Mucosa of rectum (tissue), 2 donors: ENCODE results near the gene MAK.
A peak's percentile ranks its signal among the peaks of the same experiment; 100 is the strongest.
"Not testable (repeated sequence)": the region's sequence is repeated elsewhere in the genome, so short reads cannot be mapped to it uniquely, and the experiment has no call there.

ENCODE experiments used
- H3K27ac ChIP-seq, 2 donors: one replicate each; pipeline ENCODE4 v1.7.0; 2013; ENCODE audit warnings: inconsistent platforms in 2 of 2, low read depth in 2 of 2, low read length in 2 of 2
- H3K27me3 ChIP-seq, 2 donors: one replicate each; pipeline ENCODE4 v1.7.0; 2013; ENCODE audit warnings: low read length in 2 of 2; ENCODE audit not compliant: control insufficient read depth in 2 of 2, insufficient read depth in 2 of 2
- H3K36me3 ChIP-seq, 2 donors: one replicate each; pipeline ENCODE4 v1.7.0; 2013; ENCODE audit warnings: low read length in 2 of 2; ENCODE audit not compliant: control insufficient read depth in 2 of 2, insufficient read depth in 2 of 2
- H3K4me1 ChIP-seq, 2 donors: one replicate each; pipeline ENCODE4 v1.7.0; 2013; ENCODE audit warnings: low read length in 2 of 2, mild to moderate bottlenecking in 1 of 2; ENCODE audit not compliant: control insufficient read depth in 2 of 2, insufficient read depth in 2 of 2
- H3K4me3 ChIP-seq, 2 donors: one replicate each; pipeline ENCODE4 v1.7.0; 2013; ENCODE audit warnings: low read length in 2 of 2
- H3K9ac ChIP-seq, 2 donors: one replicate each; pipeline ENCODE4 v1.7.0; 2013; ENCODE audit warnings: low read length in 2 of 2, low read depth in 1 of 2, mild to moderate bottlenecking in 1 of 2
- H3K9me3 ChIP-seq, 2 donors: one replicate each; pipeline ENCODE4 v1.7.0; 2013; ENCODE audit warnings: low read length in 2 of 2; ENCODE audit not compliant: control insufficient read depth in 2 of 2
- donor health status: healthy.
- donor health status: Normal muscosa, but diverticular disease.

Gene MAK, protein sequence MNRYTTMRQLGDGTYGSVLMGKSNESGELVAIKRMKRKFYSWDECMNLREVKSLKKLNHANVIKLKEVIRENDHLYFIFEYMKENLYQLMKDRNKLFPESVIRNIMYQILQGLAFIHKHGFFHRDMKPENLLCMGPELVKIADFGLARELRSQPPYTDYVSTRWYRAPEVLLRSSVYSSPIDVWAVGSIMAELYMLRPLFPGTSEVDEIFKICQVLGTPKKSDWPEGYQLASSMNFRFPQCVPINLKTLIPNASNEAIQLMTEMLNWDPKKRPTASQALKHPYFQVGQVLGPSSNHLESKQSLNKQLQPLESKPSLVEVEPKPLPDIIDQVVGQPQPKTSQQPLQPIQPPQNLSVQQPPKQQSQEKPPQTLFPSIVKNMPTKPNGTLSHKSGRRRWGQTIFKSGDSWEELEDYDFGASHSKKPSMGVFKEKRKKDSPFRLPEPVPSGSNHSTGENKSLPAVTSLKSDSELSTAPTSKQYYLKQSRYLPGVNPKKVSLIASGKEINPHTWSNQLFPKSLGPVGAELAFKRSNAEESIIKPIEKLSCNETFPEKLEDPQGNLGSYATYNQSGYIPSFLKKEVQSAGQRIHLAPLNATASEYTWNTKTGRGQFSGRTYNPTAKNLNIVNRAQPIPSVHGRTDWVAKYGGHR

DNA sequence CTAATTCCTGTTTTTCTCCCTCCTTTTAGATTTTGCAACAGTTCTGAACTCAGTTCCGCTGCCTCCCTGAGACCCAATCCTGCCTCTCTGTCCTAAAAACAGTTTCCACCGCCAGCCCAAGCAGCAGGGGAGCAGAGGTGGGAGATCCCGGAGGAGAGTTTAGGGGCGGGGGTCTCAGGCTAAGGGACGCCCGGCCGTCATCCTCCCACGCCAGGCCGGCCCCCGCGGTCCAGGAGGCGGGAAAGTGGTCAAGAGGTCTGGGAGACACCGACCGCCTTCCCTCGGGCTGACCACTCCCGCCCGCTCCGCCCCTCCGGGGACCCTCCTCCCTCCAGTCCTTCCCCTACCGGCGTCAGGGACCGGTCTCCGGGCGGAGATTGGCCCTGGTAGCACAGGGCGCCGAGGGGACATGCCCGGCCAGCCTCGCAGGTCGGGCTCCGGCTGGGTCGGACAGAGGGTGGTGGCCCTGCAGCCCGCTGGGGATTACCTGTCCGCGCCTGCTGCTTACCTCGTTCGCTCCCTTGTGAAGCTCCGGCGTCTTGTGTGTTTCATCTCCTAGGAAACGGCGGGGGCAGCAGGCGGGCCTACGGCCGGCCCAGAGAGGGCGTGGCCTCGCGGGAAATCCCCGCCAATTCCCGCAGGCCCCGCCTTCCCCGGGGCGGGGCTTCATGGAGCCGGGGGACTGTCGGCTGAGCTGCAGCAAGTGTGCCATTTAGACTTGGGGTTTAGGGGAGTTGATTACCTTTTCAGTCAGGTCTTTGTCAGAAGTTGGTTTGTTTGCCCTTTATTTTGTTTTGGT lies at the start of gene MAK:
MAK (minus strand) TSS at position 545 of the 799 bp plus-strand sequence. CDS start 7,891 bp downstream, outside the sequence.
- peaks cover 16 to 25% of the 10 kb centered on the region in 2 donors for H3K27me3 ChIP-seq
- H3K36me3 ChIP-seq: no peaks in the 10 kb centered on the region
- peak within 1 kb of the TSS; percentile 41 to 63 for H3K9ac ChIP-seq
- H3K27ac ChIP-seq: no peak within 1 kb of the TSS
- H3K4me3 ChIP-seq: peak within 1 kb of the TSS; percentile 72 to 78
- no peaks in the 10 kb centered on the region for H3K9me3 ChIP-seq
- peaks cover 6 to 7% of the 10 kb centered on the region in 2 donors for H3K4me1 ChIP-seq

DNA sequence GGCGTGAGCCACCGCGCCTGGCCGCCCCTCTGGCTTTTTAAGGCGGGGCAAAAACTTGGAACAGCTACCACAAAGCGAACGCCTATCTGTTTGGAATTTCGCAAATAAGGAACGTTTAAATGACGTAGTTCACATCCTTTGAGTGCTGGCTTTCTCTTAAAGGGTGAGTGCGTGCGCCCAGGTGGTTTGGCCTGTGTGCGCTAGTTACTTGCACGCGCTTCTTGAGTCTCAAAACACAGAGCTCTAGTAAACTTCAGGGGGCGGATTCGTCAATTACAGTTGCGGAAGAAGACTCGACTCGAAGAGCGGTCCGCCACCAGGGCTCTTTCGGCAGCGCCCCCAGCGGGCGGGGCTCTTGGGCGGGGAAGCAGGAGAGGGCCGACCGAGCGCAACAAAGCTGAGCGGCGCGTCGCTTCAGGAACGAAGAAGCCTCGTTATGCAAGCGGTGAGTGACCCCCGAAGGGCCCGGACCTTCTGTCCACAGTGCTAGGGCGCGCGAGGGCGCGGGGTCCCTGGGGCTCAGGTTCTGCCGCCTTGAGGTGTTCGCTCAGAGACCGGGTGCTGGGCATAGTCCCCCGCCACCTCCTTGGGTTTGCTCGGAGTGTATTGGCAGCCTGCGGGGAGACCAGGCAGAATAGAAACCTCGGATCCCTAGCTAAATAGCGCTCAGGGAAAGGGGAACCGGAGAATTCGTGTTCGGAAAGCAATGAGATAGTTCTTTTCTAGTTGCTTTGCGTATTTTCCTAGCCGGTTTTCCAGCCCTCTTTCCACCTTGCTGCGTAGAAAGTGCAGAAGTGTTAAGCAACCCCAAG lies 48.6 kb upstream of the MAK start, which contains the start of gene SYCP2L:
SYCP2L (plus strand) TSS at position 362 of the 812 bp plus-strand sequence; CDS start at position 437, 75 bp downstream.
- Histone ChIP-seq H3K9me3 (no peaks in the 10 kb centered on the region), H3K9ac (no peak within 1 kb of the TSS), H3K4me3 (peak within 1 kb of the TSS in 1 of 2 donors; percentile 59), H3K36me3 (no peaks in the 10 kb centered on the region), H3K27me3 (peaks cover 34 to 36% of the 10 kb centered on the region in 2 donors), H3K27ac (no peak within 1 kb of the TSS), H3K4me1 (peaks cover 0 to 5% of the 10 kb centered on the region in 2 donors)

DNA sequence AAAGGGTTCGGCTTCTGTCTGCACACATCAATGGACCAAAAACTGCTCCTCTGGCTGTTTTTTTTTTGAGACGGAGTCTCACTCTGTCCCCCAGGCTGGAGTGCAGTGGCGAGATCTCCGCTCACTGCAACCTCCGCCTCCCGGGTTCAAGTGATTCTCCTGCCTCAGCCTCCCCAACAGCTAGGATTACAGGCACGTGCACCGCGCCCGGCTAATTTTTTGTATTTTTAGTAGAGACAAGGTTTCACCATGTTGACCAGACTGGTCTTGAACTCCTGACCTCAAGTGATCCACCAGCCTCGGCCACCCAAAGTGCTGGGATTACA lies 48.0 kb upstream of the MAK start:
- H3K27me3 ChIP-seq: peaks cover 34 to 40% of the 10 kb centered on the region in 2 donors
- not testable (repeated sequence) for H3K4me1 ChIP-seq, H3K9ac ChIP-seq, H3K9me3 ChIP-seq, H3K27ac ChIP-seq, H3K36me3 ChIP-seq
- H3K4me3 ChIP-seq: peak overlapping the region in 1 of 2 donors; percentile 59

DNA sequence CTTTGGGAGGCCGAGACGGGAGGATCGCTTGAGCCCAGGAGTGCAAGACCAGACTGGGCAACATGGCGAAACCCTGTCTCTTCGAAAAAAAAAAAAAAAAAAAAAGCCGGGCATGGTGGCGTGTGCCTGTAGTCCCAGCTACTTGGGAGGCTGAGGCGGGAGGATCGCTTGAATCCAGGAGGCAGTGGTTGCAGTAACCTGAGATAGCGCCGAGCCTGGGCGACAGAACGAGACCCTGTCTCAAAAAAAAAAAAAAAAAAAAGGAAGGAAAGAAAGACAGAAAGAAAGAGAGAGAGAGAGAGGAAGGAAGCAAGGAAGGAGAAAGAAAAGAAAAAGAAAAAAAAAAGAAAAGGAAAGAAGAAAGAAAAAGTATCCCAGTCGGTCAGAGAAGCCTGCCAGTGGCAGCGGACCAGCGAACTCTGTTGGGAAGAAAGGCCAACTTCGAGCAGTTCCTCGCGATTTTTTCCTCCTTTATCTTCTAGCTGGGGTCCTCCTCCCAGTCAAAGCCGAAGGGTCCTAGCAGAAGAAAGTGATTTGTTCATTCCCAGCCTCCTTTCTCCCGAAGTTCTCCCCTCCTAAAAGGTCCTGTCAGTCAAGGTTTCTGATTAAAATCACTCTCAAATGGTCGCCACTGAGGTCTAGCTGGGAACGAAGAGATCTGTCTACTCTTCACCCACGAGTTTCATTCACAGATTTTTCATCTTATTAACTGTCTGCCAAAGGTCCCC lies 46.1 kb upstream of the MAK start:
- peaks cover 41 to 46% of the 10 kb centered on the region in 2 donors for H3K27me3 ChIP-seq
- no peaks in the 10 kb centered on the region for H3K9me3 ChIP-seq
- H3K9ac ChIP-seq: no peak overlapping the region
- H3K4me1 ChIP-seq: peaks cover 0 to 5% of the 10 kb centered on the region in 2 donors
- no peak overlapping the region for H3K4me3 ChIP-seq
- H3K36me3 ChIP-seq: no peaks in the 10 kb centered on the region
- no peak overlapping the region for H3K27ac ChIP-seq

DNA sequence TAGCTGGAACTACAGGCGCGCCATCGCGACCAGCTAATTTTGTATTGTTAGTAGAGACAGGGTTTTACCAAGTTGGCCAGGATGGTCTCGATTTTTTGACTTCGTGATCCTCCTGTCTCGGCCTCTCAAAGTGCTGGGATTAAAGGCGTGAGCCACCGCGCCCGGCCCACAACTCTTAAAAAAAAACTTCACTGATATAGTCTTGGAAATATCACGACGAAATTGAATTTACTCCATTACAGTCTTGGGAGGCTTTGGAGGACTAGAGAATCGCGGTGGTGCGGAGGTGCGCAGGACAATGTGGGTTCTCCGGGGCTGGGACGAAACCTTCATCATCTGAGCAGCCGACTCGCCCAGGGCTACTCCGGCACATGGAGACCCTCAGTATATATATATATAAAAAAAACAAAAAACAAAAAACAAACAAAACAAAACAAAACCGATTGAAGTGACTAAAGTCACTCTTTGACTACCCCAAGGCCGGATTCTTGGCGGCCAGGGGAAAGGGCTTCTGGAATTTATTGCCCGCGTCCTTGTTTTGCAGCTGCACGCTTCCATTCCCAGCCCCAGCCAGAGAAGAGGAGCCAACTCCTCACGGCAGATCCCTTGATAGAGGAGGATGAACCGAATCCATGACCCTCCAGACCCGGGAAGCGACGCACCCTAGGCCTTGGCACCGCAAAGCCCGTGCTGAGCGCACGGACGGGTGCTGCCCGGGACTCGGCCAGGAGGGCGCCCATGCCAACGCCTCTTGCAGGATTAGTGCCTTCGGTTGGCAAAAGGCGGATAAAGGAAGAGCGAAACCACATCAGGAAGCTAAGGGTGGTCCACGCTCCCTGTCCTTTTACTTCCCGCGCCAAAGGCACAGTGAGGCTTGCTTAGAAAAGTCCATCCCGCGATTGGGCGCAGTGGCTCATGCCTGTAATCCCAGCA lies 45.2 kb upstream of the MAK start:
- H3K9ac ChIP-seq: no peak overlapping the region
- H3K27ac ChIP-seq: no peak overlapping the region
- H3K4me3 ChIP-seq: no peak overlapping the region
- no peaks in the 10 kb centered on the region for H3K36me3 ChIP-seq
- peaks cover 0 to 5% of the 10 kb centered on the region in 2 donors for H3K4me1 ChIP-seq
- no peaks in the 10 kb centered on the region for H3K9me3 ChIP-seq
- H3K27me3 ChIP-seq: peaks cover 41 to 46% of the 10 kb centered on the region in 2 donors

DNA sequence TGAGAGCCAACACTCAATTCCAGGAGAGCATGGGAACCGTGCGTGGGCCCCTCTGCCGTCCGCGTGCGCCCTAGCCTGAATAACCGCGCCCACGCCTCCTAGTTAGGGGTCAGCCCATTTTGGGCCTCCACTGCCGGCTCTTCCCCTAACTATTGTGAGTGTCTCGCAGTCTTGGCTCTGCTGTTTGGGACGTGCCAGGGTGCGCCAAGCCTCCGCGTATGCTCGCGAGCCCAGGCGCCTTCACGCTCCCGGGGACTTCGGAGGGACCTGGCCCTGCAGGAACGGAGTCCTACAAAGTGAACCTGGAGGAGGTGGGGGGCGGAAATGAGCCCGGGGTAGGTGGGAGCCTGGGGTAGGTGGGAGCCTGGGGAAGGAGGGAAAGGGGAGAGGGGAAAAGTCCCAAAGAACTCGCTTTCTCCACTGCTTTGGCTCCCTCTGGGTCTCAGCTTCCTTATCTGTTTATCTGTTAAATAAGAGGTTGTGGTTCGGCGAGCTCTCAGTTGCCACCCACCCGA lies 44.4 kb upstream of the MAK start:
- peaks cover 40 to 45% of the 10 kb centered on the region in 2 donors for H3K27me3 ChIP-seq

DNA sequence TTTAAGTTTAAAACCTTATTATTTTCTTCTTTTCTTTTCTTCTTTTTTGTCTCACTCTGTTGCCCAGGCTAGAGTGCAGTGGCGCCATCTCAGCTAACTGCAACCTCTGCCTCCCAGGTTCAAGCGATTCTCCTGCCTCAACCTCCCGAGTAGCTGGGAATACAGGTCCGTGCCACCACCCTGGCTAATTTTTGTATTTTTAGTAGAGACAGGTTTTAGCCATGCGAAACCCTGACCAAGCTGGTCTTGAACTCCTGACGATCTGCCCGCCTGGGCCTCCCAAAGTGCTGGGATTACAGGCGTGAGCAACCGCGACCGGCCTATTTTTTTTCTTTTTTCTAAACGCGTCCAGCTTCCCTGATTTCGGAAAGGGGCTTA lies 43.9 kb upstream of the MAK start:
- peaks cover 37 to 41% of the 10 kb centered on the region in 2 donors for H3K27me3 ChIP-seq
- H3K9me3 ChIP-seq, H3K4me3 ChIP-seq, H3K36me3 ChIP-seq, H3K4me1 ChIP-seq, H3K9ac ChIP-seq, H3K27ac ChIP-seq: not testable (repeated sequence)

More for the DNA sequence above, 44.4 kb upstream of the MAK start:
- Histone ChIP-seq H3K9ac (no peak overlapping the region), H3K36me3 (no peaks in the 10 kb centered on the region), H3K27ac (no peak overlapping the region), H3K9me3 (no peaks in the 10 kb centered on the region), H3K4me3 (no peak overlapping the region), H3K4me1 (peaks cover 0 to 5% of the 10 kb centered on the region in 2 donors)

DNA sequence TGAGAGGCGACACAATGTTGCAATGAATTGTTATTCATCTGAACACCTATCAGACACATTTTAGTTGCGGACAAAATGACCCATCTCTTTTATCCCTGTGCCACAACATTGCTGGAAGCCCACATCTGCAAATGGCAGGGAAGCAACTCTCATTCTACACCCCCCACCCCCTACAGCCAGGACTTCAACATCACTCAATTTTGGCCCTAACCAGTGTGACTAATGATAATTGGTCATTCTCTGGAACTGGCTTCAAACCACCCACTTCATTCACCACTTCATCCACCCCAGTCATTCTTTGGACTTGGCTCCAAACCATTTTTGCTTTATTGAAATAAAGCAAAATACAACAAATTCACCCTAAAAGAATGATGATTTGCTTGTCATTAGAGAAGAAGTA lies 42.0 kb upstream of the MAK start:
- Histone ChIP-seq H3K4me3 (no peak overlapping the region), H3K36me3 (no peaks in the 10 kb centered on the region), H3K27me3 (peaks cover 25 to 30% of the 10 kb centered on the region in 2 donors), H3K9me3 (no peaks in the 10 kb centered on the region), H3K9ac (no peak overlapping the region), H3K4me1 (no peaks in the 10 kb centered on the region), H3K27ac (no peak overlapping the region)
